ENCODE measurements around the gene MSI2.

The MSI2 gene

GRCh38 chr17:57271821-57272220 is 15.5 kb downstream of the MSI2 start:
- no peak for DNase-seq

- DNase-seq: no peak
Observed at GRCh38 chr17:57273490-57273889, 17.2 kb downstream of the MSI2 start.

GRCh38 chr17:57274162-57274561 is 17.8 kb downstream of the MSI2 start:
- no peak for DNase-seq

- no peak for DNase-seq
Observed at GRCh38 chr17:57275071-57275764, 18.9 kb downstream of the MSI2 start.

- DNase-seq: no peak
Observed at GRCh38 chr17:57276621-57277020, 20.3 kb downstream of the MSI2 start.

- no peak for DNase-seq
Observed at GRCh38 chr17:57277923-57278604, 21.7 kb downstream of the MSI2 start.

- DNase-seq: no peak
Observed at GRCh38 chr17:57278740-57279387, 22.5 kb downstream of the MSI2 start.

- no peak for DNase-seq
Observed at GRCh38 chr17:57279432-57279831, 23.1 kb downstream of the MSI2 start.

- DNase-seq: no peak
Observed at GRCh38 chr17:57281887-57282286, 25.6 kb downstream of the MSI2 start.

GRCh38 chr17:57282296-57282695 is 26.0 kb downstream of the MSI2 start:
- no peak for DNase-seq

GRCh38 chr17:57283203-57283971 is 27.1 kb downstream of the MSI2 start:
- no peak for DNase-seq

- DNase-seq: no peak
Observed at GRCh38 chr17:57284583-57284982, 28.3 kb downstream of the MSI2 start.

GRCh38 chr17:57284984-57285646 is 28.8 kb downstream of the MSI2 start:
- no peak for DNase-seq

- DNase-seq: no peak
Observed at GRCh38 chr17:57285701-57286100, 29.4 kb downstream of the MSI2 start.

- peak; percentile 30 for DNase-seq
Observed at GRCh38 chr17:57286399-57287105, 30.2 kb downstream of the MSI2 start.

- no peak for DNase-seq
Observed at GRCh38 chr17:57288040-57288772, 31.9 kb downstream of the MSI2 start.

GRCh38 chr17:57288773-57289121 is 32.4 kb downstream of the MSI2 start:
- no peak for DNase-seq

- DNase-seq: no peak
Observed at GRCh38 chr17:57289130-57289529, 32.8 kb downstream of the MSI2 start.

GRCh38 chr17:57289613-57290012 is 33.3 kb downstream of the MSI2 start:
- DNase-seq: no peak

GRCh38 chr17:57290981-57291380 is 34.7 kb downstream of the MSI2 start:
- no peak for DNase-seq

GRCh38 chr17:57292091-57292490 is 35.8 kb downstream of the MSI2 start:
- DNase-seq: no peak

GRCh38 chr17:57293077-57293476 is 36.8 kb downstream of the MSI2 start:
- DNase-seq: no peak

Measured in DMS153 (cell line).